NCI-H446 (cell line): ENCODE data around the gene PLEKHG4B.
"Not testable (repeated sequence)": the region's sequence is repeated elsewhere in the genome, so short reads cannot be mapped to it uniquely, and the experiment has no call there.

Experiments used
- DNase-seq, 2 experiments: peaks; one replicate each; lab custom pipeline; 2025; lab: John Stamatoyannopoulos, UW

The PLEKHG4B gene

GRCh38 chr5:222951-223715 lies 131.2 kb downstream of the PLEKHG4B start:
- DNase-seq = not testable (repeated sequence)

- no peak for DNase-seq
Observed at GRCh38 chr5:223791-224190, 131.8 kb downstream of the PLEKHG4B start.

- no peak for DNase-seq
Observed at GRCh38 chr5:225334-225733, 133.4 kb downstream of the PLEKHG4B start.

GRCh38 chr5:227375-227774 lies 135.4 kb downstream of the PLEKHG4B start:
- not testable (repeated sequence) for DNase-seq

GRCh38 chr5:228886-229285 lies 136.9 kb downstream of the PLEKHG4B start:
- no peak for DNase-seq

- DNase-seq = no peak
Observed at GRCh38 chr5:230711-231110, 138.7 kb downstream of the PLEKHG4B start.

DNA sequence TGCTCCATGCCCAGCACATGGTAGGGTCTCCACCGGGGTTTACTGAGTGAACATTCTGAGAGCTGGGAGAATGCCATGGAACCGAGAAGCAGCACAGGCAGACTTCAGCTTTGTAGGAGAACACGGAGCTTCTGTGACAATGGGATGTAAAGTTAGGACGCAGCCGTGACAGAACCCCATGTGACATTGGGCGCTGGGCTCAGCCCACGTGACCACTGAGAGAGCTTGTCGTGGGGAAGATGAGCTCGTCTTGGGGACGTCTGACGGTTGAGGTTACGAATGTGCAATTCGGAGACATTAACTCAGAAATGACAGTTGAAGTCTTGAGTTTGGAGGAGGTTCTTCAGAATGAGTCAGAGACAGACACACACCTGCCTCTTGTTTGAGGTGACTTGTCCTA lies 139.7 kb downstream of the PLEKHG4B start:
- no peak for DNase-seq

GRCh38 chr5:233426-233825 lies 141.5 kb downstream of the PLEKHG4B start:
- DNase-seq = not testable (repeated sequence)

DNA sequence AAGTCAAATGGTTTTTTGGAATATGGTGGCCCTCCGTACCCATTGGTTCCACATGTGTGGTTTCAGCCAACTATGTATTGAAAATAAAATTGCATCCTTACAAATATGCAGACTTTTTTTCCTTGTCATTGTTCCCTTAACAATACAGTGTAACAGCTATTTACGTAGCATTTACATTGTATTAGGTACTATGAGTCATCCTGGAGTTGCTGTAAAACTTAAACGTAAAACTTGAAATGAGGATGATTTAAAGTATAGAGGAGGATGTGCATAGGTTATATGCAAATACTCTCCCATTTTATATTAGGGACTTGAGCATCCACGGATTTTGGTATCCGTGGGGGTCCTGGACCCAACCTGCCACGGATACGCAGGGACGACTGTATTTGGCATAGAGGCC lies 142.5 kb downstream of the PLEKHG4B start:
- no peak for DNase-seq

GRCh38 chr5:235527-235926 lies 143.6 kb downstream of the PLEKHG4B start:
- not testable (repeated sequence) for DNase-seq

DNA sequence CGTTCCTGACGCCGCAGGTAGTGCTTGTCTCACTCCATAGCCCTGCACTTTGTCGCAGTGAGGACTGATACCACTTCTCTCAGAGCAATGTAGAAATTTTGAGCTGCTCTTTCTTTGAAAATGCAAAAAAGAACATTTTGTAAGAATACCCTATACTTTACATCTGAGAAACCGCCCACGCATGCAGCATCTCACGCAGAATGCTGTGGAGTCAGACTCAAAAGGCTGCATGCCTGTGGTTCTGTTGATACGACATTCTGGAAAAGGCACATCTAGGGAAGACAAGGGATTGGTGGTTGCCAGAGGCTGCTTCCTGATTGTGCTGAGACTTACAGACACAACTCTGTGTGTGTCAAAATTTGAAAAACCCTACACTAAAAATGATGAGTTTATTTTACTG lies 146.0 kb downstream of the PLEKHG4B start:
- DNase-seq = not testable (repeated sequence)
